Keratinocyte (primary cell): ENCODE measurements around the gene WDR1.

ENCODE experiments used
- CTCF ChIP-seq, 3 experiments: IDR thresholded peaks in 1 of 3; conservative IDR thresholded peaks in 1 of 3; optimal IDR thresholded peaks in 1 of 3; 2 replicates in 2 of 3; 3 replicates in 1 of 3; pipeline versions ENCODE3 to v1.5.1; 2011; ENCODE audit warnings: low read length in 3 of 3, mild to moderate bottlenecking in 3 of 3, moderate library complexity in 2 of 3, control low read depth in 1 of 3, inconsistent platforms in 1 of 3; ENCODE audit not compliant: insufficient read depth in 2 of 3; ENCODE audit errors: extremely low read depth in 1 of 3
- EZH2 ChIP-seq: IDR thresholded peaks from one replicate; pipeline ENCODE4 v1.6.1; 2012; ENCODE audit warnings: inconsistent platforms, mild to moderate bottlenecking, low read length, moderate library complexity

GRCh38 chr4:10113362-10114047, 3.1 kb downstream of the WDR1 start:
- no peak for TF ChIP-seq EZH2
- TF ChIP-seq CTCF (optimal IDR thresholded peaks at IDR 0.05 in 1 of 3, IDR thresholded peaks at IDR 0.05 in 1 of 3, conservative IDR thresholded peaks at IDR 0.05 in 1 of 3; ENCODE audit: extremely low read depth in 1 of 3, insufficient read depth in 2 of 3, low read length in 3 of 3) = no peak
